HG03521 (cell line): ENCODE measurements around the gene DCUN1D3.
"Not testable (repeated sequence)": the region's sequence is repeated elsewhere in the genome, so short reads cannot be mapped to it uniquely, and the experiment has no call there.

Experiments used
- ATAC-seq: cut with Tn5 transposase; IDR thresholded peaks from one replicate; pipeline ENCODE4 v1.9.1; 2021; ENCODE audit warnings: mild to moderate bottlenecking, moderate library complexity; ENCODE audit not compliant: unreplicated experiment

The DCUN1D3 gene, protein sequence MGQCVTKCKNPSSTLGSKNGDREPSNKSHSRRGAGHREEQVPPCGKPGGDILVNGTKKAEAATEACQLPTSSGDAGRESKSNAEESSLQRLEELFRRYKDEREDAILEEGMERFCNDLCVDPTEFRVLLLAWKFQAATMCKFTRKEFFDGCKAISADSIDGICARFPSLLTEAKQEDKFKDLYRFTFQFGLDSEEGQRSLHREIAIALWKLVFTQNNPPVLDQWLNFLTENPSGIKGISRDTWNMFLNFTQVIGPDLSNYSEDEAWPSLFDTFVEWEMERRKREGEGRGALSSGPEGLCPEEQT

DNA sequence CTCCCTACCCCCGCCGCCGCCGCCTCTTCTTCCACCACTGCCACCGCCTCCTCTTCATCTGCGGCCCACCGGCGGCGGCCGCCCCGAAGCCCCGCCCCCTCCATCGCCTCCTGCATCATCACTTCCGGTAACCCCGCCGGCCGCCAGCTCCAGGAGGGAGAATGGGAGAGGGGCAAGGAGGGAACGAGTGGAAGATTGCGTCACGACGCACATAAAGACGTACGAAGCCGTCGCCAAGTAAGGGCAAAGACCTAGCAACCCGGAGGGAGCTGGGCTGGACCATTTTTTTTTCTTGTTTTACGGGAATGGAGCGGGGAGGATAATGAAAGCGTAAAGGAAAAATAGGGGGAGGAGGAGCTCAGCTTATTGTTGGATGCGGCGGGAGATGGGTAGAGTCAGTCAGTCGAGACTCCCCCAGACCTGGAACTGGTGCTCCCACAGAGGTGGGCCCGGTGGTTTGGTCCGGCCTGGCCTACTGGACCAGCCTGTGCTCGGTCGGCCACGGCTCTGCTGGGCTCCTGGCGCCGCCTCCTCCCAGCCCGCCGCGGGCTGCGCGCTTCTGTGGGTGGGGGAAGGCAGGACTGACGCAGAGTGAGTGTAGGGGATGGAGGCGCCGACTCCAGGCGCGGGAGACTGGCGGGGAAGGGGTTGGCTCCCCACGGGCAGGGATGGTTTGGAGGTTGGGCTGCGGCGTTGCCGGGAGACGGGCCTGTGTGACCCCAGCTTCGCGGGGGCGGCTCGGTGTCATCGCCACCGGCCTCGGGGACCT, at the start of gene DCUN1D3, which contains the start of gene LYRM1:
Gene DCUN1D3, minus strand, starts transcription at position 60 of the 769 bp plus-strand sequence. CDS start 37,820 bp downstream, outside the sequence.
Gene LYRM1, plus strand, starts transcription at position 473 of the 769 bp plus-strand sequence. CDS start 14,785 bp downstream, outside the sequence.
- ATAC-seq, result peak; percentile 68

DNA sequence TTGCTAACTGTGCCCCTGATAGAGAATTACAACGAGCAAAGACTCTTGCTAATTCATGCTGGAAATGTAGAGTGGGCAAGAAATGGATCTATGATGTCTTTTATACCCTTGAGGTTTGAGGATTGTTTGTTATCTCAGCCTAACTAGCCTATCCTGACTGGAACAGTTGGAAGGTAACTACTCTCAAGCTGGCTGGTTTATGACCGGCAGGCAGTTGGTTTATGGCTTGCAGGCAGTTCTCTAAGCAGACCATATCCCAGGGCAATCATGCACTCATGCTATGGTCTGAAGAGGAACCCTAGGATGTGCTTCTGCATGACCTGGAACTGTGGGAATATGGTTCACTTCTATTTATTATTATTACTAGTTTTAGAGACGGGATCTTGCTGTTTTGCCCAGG, 49.5 kb upstream of the DCUN1D3 start:
- ATAC-seq, result no peak

DNA sequence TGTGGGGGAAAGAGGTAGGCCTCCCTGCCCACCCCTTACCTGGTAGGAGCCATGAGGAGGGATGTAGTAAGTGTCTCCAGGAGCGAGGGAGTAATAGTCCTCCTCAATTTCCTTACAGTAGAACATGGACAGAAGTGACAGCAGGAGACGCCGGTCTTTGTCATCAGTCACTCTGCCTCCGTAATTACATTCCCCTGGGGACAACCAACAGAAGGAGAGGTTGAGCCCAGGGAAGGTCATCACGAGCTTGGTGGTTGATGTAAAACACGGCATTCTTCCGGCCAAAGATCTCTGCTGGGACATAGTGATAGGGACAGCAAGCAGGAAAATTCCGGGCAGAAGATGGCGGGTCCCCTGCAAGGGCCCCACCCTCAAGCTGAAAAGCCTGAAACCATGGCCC, 48.3 kb upstream of the DCUN1D3 start:
- no peak for ATAC-seq

DNA sequence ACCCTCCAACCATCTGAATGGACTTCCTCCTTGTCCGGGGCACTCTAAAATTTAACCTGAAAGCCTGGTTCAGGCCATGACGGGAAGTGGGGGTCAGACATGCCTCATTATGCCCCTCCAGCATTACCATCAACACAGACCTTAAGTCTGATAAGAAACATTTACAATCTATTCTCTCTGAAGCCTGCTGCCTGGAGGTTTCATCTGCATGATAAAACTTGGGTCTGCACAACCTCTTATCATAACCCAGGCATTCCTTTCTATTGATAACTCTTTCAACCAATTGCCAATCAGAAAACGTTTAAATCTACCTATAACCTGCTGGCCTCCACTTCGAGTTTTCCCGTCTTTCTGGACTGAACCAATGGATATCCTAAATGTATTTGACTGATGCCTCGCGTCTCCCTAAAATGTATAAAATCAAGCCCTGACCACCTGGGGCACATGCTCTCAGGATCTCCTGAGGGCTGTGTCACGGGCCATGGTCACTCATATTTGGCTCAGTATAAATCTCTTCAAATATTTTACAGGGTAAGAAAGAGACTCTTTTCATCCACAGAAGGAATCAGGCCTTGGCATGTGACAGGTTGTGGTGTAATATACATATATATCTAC, 46.0 kb upstream of the DCUN1D3 start:
- no peak for ATAC-seq

DNA sequence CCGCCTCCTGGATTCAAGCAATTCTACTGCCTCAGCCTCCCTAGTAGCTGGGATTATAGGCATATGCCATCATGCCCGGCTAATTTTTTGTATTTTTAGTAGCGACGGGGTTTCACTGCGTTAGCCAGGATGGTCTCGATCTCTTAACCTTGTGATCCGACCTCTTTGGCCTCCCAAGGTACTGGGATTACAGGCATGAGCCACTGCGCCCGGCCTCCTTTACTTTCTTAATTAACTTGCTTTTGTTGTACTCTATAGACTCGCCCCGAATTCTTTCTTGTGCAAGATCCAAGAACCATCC, 45.4 kb upstream of the DCUN1D3 start:
- not testable (repeated sequence) for ATAC-seq

DNA sequence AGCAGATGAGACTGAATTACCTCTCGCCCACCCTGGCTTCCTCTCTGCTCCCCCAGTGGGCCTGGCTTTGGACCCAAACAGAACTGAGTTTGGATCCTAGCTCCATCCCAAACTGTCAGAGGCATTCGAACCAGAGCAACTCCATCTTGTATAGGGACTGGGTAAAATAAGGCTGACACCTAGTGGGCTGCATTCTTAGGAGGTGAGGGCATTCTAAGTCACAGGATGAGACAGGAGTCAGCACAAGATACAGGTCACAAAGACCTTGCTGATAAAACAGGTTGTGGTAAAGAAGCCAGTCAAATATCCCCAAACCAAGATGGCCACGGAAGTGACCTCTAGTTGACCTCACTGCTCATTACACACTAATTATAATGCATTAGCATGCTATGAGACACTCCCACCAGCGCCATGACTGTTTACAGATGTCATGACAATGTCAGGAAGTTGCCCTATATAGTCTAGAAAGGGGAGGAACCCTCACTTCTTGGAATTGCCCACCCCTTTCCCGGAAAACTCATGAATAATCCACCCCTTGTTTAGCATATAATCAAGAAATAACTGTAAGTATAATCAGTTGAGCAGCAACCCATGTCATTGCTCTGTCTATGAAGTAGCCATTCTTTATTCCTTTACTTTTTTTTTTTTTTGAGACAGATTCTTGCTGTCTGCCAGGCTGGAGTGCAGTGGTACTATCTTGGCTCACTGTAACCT, 44.9 kb upstream of the DCUN1D3 start:
- ATAC-seq, result no peak

DNA sequence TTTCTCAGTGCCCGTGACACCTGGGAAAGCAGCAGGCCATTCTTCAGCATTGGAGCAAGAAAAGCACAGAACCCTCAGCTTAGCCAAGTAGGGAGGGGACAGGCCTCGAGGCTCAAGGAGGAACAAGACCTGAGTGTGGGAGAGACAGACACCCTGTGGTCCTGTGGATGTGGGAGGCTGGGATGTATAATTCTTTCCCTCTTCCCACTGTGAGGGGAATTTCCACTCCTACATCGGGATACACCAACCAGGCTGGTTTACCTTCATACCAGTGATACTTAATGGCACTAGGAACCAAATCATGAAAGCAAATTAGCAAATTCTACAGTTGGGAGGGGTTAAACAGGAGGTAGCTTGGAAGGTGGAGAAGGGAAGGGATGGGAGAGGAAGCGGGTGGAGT, 42.1 kb upstream of the DCUN1D3 start:
- no peak for ATAC-seq

DNA sequence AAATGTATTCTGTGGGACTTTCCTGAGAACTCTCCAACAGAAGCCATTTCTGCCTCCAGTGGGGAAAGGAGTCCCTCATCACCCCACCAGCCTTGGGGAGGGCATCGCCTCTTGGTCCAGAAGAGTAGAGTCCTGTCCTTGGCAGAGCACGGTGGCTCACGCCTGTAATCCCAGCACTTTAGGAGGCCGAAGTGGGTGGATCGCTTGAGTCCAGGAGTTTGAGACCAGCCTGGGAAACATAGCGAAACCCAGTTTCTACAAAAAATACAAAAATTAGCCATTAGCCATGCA, 41.4 kb upstream of the DCUN1D3 start:
- ATAC-seq, result no peak

DNA sequence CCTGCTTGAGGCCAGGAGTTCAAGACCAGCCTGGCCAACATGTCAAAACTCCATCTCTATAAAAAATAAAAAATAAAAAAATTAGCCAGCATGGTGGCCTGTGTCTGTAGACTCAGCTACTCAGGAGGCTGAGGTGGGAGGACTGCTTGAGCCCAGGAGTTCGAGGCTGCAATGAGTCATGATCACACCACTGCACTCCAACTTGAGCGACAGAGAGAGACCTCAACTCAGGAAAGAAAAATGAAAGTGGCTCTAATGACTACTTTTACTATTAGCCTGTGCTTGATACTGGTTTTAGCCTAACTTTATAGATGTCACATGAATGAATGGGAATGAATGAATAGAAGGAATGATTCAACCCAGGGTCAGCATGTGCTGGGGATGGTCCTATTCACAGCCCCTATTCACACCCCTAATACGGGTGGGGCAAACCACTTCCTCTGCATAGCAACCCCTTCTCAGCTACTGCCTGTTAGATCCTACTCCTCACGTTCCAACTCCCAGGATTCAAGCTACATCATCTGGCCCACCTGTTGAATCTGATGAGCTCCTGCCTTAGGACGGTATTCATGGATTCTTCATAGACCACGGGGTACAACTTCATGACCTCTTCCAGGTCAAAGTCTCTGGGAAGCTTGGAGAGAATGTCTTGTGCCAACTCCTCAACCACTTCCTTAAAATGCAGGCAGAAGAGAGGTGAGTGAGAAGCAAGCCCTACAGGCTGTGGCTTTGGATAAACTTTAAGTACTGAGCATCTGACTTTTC, 40.9 kb upstream of the DCUN1D3 start:
- no peak for ATAC-seq

DNA sequence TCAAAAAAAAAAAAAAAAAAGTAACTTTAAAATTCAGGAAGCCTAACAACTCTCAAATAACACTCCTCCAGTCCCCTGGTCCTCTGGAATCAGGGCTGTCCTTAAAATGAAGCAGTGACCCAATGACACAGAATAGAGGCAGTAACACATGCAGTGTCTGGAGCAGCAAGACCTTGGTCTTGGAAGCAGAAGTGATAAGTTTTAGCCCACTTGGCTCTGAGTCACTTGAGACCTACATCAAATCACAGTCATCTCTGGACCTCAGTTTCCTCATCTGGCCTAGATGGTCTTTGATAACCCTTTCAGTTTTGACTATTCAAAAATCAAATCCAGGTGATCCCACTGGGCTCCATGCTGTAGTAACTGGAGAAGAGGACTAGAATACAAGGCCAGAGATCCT, 39.5 kb upstream of the DCUN1D3 start:
- no peak for ATAC-seq

DNA sequence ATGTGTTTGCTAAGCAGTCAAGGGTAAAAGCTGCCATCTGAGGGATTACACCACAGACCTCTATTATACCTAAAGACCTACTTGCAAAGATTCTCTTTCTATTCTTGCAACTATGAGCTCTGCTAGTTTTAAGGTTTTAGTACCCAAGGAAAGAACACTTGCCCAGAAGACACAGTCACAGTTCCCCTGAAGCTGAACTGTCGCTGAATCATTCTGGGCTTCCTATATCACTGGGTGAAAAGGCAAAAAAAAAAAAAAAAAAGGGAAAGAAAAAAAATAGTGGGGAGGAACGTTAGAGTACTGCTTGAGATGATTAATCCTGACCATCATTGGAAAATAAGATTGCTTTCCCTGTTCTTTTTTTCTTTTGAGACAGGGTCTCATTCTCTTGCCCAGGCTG, 38.3 kb upstream of the DCUN1D3 start:
- no peak for ATAC-seq

DNA sequence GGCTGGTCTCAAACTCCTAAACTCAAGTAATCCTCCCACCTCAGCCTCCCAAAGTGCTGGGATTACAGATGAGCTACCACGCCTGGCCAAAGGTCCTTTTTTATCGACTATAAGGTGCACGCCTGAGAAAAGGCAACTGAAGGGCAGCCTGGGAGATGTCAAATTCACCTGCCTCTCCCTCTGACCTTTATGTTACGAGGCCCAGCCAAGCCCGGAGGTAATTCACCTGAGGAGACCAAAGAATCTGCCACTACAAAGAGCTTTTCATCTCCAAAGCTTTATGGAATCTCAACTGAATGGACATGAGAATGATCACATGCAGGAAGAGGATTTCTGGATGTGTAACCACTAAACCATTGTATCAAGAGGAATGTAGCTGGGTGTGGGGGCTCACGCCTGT, 37.6 kb upstream of the DCUN1D3 start:
- no peak for ATAC-seq

DNA sequence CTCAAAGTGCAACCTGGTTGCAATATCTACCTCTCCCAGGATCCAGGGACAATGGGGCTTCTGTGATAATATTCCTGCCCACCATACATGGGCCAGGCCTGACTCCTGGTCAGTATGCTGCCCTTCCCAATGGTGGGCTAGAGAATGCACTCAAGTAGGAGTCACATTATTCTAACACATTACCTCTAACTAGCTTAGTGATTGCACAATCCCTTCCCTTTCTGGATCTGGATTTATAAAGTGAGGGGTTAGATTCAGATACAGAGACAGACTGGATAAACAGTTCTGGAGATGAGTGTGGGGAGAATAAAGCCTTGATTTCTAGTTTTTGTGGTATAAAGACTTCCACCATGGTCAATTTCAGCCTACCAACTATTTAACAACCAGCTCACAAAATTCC, 33.4 kb upstream of the DCUN1D3 start:
- no peak for ATAC-seq

DNA sequence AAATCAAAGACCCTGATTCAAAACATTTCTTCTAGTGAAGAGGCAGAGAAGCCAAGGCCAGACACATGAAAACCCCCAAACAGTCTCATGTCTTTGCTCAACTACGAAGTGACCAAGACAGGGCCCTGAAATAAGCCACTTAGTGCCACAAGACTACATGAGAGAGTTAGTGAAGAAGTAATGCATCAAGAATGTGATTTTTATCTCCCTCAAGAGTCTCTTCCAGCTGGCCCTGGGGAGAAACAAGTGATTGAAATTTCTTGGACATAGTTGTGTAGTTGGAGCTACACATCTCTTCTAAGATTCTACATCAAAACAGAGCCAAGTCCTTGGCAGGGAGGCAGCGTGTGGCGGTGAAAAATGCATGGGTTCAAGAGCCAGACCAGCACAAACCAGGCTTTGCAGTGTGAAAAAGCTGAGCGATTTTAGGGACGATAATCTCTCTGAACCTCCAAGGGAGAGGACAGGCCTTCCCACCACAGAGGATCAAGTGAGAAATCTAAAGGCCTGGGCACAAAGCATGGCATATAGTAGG, 31.0 kb upstream of the DCUN1D3 start:
- ATAC-seq, result no peak

DNA sequence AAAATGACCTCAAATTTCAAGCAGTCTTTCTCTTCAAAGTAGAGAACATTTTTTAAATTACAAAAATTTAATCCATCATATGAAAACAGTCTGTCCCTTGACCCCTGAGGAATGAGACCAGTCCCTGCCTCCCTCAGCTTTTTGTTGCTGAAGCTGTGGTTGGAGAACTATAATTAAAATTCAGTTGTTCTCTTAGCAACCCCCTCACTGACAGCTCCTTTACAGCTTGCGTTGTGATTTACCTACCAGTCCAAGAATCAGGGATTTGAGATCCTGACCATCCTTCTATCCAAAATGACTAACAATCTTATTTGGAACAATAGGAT, 30.2 kb upstream of the DCUN1D3 start:
- ATAC-seq, result no peak

DNA sequence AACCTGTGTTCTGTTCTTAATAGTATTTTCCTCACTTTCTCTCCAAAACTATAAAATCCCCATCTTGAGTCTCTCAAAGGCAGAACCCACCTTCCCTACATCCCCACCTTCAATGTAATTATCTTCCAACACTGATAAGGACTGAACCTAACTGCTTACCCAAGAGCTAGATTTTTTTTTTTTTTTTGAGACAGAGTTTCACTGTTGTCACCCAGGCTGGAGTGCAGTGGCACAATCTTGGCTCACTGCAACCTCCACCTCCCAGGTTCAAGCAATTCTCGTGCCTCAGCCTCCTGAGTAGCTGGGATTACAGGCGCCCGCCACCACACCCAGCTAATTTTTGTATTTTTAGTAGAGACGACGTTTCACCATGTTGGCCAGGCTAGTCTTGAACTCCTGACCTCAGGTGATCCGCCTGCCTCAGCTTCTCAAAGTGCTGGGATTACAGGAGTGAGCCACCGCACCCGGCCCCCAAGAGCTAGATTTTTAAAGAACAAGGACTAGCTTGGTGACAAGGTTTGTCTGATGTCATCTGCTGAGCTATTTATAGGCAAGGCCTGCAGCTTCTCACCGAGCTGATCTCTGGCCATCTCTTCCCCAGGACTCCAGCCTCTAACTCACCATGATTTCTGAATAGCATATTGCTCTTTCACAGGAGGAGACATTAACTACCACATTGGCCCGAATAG, 29.7 kb upstream of the DCUN1D3 start:
- ATAC-seq, result not testable (repeated sequence)

DNA sequence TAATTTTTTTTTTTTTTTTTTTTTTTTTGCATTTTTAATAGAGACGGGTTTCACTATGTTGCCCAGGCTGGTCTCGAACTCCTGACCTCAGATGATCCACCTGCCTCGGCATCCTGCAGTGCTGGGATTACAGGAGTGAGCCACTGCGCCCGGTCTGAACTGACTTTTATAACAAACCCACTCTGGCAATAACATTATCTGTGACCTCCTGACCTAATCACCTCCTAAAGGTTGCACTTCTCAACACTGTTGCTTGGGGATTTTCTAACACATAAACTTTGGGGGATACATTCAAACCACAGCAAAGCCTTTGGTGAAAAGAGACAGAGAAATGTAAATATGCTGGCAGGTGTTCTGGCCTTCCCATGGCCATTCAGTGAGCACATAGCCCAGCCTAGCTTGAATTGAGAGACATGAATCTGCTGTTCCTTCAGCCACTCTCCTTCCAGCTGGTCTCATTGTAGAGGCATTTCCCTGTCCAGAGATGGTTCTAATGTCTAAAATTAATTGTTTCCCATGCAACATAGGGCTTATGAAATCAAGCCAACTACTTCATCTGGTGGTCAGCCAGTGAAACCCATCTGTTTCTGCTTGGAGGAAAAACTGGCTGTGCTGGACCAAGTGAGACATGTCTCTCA, 28.7 kb upstream of the DCUN1D3 start:
- ATAC-seq, result no peak

DNA sequence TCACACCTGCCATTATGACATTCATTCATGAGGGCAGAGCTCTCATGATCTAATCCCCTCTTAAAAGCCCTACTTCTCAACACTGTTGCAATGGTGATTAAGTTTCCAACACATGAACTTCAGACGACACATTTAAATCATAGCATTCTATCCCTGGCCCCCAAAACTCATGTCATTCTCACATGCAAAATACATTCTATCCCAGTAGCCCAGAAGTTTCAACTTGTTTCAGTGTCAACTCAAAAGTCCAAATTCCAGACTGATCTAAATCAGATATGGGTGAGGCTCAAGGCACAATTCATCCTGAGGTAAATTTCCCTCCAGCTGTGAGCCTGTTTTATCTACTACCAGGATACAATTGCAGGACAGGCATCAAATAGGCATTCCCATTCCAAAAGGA, 25.6 kb upstream of the DCUN1D3 start:
- no peak for ATAC-seq

DNA sequence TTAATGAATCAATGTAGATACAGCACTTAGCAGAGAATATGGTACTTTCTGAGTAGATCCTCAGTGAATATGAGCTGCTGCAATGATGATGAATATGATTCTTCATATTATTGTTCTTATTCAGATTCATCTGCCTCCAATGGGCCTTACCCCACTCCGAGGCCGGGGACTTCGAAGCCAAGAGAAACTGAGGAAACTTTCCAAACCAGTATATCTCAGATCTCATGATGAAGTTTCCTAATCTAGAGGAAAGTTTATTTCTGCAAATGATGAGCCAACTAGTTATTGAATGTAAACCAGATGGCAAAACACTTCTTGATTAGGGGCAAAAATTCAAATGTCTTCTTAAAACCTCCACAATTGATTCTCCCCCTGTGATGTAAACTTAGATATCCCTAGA, 23.7 kb upstream of the DCUN1D3 start:
- ATAC-seq, result no peak

DNA sequence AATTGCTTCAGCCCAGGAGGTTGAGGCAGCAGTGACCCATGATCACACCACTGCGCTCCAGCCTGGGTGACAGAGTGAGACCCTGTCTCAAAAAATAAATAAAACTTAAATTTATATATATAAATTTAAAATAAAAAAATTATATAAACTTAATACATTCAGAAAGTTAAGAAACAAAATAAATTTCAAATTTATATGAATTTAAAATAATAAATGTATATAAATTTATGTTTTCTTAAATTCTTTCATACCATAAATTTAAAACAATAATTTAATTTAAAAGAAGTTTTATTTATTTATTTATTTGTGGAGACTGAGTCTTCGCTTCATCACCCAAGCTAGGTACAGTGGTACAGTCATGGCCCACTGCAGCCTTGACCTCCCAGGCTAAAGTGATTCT, 20.6 kb upstream of the DCUN1D3 start:
- no peak for ATAC-seq
